CD4-positive, alpha-beta T cell treated with Interleukin-10 for 1 hour (primary cell): Measurements from ENCODE around the gene ZNF232.
"Not testable (repeated sequence)": the region's sequence is repeated elsewhere in the genome, so short reads cannot be mapped to it uniquely, and the experiment has no call there.

Source experiments
- DNase-seq: peaks from one replicate; pipeline ENCODE4 v3.0.0-alpha.2; 2020

The ZNF232 gene

DNA sequence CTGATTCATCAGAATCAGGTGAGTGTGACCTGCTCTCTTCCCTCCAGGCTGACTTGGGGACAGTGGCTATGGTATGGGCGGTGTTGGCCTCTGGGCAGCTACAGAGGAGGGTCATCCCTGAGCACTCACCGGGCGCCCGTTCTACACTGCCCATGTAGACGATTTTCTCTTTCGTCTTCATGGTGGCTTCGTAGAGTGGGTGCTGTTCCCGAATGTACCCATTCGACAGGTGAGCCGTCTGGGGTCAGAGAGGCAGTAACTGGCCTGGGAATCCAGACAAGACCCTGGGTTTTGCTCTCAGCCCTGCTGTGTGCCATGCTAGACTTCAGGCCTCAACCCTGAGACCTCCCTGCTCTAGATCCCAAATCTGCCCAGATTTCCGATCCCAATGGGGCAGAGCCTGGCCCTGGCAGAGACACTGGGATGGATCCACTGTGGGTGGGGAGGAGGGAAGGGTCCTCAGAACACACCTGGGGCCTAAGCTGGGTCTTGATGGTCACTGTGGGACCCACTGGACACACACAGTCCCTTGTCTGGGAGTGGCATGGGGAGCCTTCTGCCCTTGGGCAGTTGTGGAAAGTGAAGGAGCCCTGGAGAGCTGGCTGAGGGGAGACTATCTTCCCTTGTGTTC lies 17.3 kb upstream of the ZNF232 start:
- DNase-seq = no peak

GRCh38 chr17:5128387-5128786 lies 16.7 kb upstream of the ZNF232 start:
- DNase-seq = not testable (repeated sequence)

GRCh38 chr17:5127910-5128309 lies 16.2 kb upstream of the ZNF232 start:
- DNase-seq = no peak

GRCh38 chr17:5126719-5127488 lies 15.2 kb upstream of the ZNF232 start:
- no peak for DNase-seq

- not testable (repeated sequence) for DNase-seq
These were observed 13.2 kb upstream of the ZNF232 start for GRCh38 chr17:5124896-5125295.

DNA sequence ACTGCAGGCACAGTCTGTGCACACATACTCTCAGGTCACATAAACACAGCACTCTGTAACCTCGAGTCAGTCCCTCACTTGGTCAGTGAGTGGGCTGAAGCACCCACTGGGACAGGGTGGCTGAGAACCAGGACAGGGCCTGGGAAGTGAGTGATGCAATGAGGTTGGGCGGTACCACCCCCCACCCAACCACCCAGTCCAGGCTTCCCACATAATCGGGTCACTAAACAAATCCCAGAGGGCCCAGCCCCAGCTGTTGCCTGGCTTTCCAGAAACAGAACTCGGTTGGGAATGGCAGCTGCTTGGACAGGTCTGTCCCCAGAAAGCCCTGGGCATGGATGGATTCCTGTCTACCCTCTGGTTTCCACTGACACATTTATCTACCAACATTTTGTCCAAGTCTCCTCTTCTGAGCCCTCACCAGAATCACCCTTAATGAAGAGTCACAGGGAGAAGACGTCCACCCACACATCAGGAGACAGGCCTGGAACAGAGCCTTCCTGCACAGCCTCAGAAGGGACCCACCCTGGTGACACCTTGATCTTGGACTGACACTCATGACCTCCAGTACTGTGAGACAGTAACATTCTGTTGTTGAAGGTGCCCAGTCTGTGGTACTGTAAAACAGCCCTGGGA lies 12.6 kb upstream of the ZNF232 start:
- not testable (repeated sequence) for DNase-seq

GRCh38 chr17:5123343-5124124 lies 11.9 kb upstream of the ZNF232 start:
- DNase-seq = no peak

- peak; percentile 3 for DNase-seq
These were observed 11.1 kb upstream of the ZNF232 start for GRCh38 chr17:5122586-5123342.

GRCh38 chr17:5122056-5122455 lies 10.4 kb upstream of the ZNF232 start:
- not testable (repeated sequence) for DNase-seq

DNA sequence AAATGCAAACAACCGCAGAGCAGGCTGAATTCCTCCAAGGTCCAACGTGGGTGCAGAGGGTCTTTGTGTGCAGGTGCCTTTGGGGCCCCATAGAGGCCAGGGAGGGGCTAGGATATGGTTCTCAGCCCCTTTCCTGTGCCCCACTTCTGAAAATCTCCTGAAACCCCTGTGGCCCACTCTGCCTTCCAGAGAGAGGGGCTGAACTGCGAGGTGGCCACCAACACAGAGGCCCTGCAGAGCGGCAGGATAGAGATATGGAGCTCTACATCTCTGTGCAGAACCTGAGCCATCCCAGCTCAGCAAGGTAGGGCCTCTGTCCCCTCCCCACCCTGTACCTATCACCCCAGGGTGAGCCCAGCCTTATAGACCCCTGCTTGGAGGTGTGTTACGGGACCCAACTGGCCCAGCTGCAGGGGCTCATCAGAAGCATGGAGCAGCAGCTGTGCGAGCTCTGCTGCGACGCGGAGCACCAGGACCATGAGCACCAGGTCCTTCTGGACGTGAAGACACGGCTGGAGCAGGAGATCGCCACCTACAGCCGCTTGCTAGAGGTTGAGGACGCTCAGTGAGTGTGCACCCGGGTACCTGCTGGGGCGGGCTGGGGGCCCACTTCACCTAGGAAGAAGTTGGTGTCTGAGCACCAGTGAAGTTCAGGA lies 9.6 kb upstream of the ZNF232 start:
- no peak for DNase-seq

- DNase-seq = not testable (repeated sequence)
These were observed 8.9 kb upstream of the ZNF232 start for GRCh38 chr17:5120436-5121185.

GRCh38 chr17:5120036-5120435 lies 8.4 kb upstream of the ZNF232 start:
- no peak for DNase-seq

DNA sequence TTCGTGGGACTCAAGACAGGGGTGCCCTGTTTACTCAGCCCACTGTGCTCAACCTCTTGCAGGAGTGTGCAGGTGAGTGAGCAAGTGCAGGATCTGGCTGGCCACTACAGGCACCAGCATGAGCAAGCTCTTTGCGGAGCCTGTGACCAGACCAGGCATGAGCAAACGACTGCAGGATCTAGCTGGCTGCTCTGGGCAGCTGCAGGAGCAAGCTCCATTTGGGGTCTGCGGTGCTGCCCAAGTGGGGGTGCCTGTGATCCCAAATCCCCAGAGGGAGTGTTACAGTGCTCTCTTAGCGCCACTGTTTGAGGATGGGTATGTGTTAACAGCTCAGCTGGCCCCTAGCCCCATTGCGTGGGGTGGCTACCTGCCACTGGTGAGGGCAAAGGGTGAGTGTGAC lies 6.5 kb upstream of the ZNF232 start:
- no peak for DNase-seq

- DNase-seq = no peak
These were observed 4.3 kb upstream of the ZNF232 start, which contains the start of gene USP6 for GRCh38 chr17:5115673-5116651. TSS of gene USP6 (plus strand) at chr17:5116032. CDS start at chr17:5130368, 14,336 bp downstream.

DNA sequence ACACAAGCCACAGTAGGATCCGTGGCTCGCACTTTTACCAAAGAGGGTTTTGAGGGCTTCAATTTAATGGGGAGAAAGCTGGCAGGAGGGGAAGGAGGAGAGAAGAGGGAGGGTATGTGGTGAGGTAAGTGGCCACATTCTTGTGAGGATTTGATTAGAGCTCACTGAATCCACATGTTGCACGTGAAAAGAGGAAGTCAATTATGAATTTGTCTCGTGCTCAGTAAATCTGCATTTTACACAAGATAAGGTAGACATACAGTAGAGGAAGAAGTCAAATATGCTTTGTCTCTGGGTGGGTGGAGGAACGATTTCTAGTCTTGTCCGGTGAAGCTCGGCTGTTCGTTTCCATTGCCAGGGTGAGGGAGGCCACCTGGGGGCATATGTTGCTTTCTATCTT lies 862 bp downstream of the ZNF232 start:
- DNase-seq = no peak

GRCh38 chr17:5100832-5101231 lies 10.8 kb downstream of the ZNF232 start:
- DNase-seq = no peak

DNA sequence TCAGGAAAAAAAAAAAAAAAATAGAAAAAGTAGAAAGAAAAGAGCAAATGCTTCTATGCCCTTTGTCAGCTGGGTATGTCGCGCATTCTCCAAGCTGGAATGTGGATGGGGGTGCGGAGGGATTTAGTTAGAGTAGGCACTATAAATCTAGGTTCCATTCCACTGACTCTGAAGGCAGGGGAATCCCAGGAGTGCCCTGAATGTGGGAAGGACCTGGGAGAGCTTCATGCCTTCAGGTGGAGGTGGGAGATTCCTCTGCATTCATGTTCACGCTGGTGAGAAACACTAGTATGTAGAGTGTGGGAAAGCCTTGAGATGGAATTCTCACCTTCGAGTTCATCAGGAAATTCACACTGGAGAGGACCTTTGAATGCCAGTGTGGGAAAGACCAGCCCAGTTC lies 12.4 kb downstream of the ZNF232 start:
- DNase-seq = no peak

- DNase-seq = peak; percentile 46
These were observed 14.4 kb downstream of the ZNF232 start for GRCh38 chr17:5097101-5097834.

DNA sequence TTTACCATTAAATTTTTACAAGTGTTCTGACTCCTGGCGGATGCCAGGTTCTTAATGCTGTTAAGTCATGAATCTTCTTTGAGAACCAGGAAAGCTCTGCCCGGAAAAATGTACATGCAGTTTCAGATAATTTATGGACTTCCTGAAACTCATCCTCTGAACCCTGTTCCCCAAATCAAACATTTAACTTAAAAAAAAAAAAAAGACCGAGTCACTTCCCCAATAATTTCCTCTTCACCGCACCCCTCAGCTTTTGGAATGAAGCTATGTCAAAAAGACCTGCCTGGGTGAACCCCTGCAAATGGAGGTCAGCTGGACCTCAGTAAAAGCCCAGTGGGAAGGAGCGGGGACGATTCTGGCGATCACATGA lies 15.0 kb downstream of the ZNF232 start:
- no peak for DNase-seq
